Peyer's patch (tissue), 4 donors: ENCODE data around the gene RALGPS2. TPM values are rescaled to one million over a fixed set of nuclear protein-coding genes. Genes with fewer than 3 reads are reported as not detected.

ENCODE experiments used
- DNase-seq, 3 donors: peaks; one replicate each; pipeline ENCODE4 v3.0.0-alpha.2; 2017 to 2019
- H3K27ac ChIP-seq, 4 donors: fragments of 200-600 bp; sonication (generic); one replicate each; pipeline ENCODE4 v1.5.1; 2016 to 2019
- H3K27me3 ChIP-seq, 2 donors: fragments of 200-600 bp; sonication (generic); one replicate each; pipeline ENCODE4 v1.5.1; 2019
- H3K36me3 ChIP-seq, 3 donors: fragments of 200-600 bp; sonication (generic); one replicate each; pipeline ENCODE4 v1.5.1; 2016 to 2019
- H3K4me1 ChIP-seq, 4 donors: fragments of 200-600 bp; sonication (generic); one replicate each; pipeline ENCODE4 v1.5.1; 2016 to 2019
- H3K4me3 ChIP-seq, 4 donors: fragments of 200-600 bp; sonication (generic); 1 replicate in 3 of 4; 2 replicates in 1 of 4; pipeline ENCODE4 v1.5.1; 2016 to 2019; ENCODE audit warnings: mild to moderate bottlenecking in 1 of 4
- H3K9me3 ChIP-seq, 4 donors: fragments of 200-600 bp; sonication (generic); one replicate each; pipeline ENCODE4 v1.5.1; 2016 to 2019; ENCODE audit warnings: mild to moderate bottlenecking in 1 of 4
- CTCF ChIP-seq, 6 experiments: fragments of 450-650 bp in 4 of 6; fragments of 200-600 bp in 2 of 6; sonication (generic) in 1 of 6; IDR thresholded peaks; one replicate each; pipeline ENCODE4 v1.5.1; 2017 to 2019; ENCODE audit warnings: antibody characterized with exemption in 6 of 6, mild to moderate bottlenecking in 3 of 6, moderate library complexity in 1 of 6
- POLR2A ChIP-seq, 2 donors: fragments of 450-650 bp; IDR thresholded peaks; one replicate each; pipeline ENCODE4 v1.5.1; 2017; ENCODE audit warnings: antibody characterized with exemption in 2 of 2, mild to moderate bottlenecking in 2 of 2, moderate library complexity in 2 of 2
- total RNA-seq, 4 donors: library from RNA; depleted of rRNA; stranded (reverse); fragments of >200 nt; gene quantifications; one replicate each; pipeline ENCODE4 v1.1.0, GENCODE V29; 2016

RALGPS2 gene
- total RNA-seq, 4 donors from 2014 or later: 25.8 to 102 (median 40.6) TPM

DNA sequence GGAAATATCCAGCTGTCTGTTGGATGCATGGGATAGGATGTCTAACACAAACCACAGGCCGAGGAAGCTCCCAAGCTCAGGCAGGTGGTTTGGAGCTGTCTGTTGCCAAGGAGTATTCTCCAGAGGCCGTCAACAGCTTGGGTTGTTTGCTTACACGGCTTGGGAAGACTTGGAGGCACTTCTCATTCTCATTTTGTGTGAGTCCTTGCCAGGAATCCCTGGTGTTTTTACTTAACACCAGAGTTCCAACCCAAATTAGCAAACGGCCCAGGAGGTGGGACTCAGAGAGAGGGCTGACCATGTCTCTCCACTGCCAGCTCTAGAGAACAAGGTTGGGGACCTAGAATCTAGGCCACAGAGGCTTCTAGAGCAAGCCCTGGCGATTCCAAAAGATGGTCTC is 228.0 kb downstream of the RALGPS2 start:
- Histone ChIP-seq H3K36me3 (no peaks in the 10 kb centered on the region), H3K4me3 (no peak overlapping the region), H3K9me3 (no peaks in the 10 kb centered on the region), H3K27ac (peak overlapping the region in 2 of 4 donors; percentile 17 to 39), H3K4me1 (no peaks in the 10 kb centered on the region), H3K27me3 (no peaks in the 10 kb centered on the region)
- DNase-seq: no peak
- TF ChIP-seq POLR2A (IDR thresholded peaks at IDR 0.05): no peak
- TF ChIP-seq CTCF (IDR thresholded peaks at IDR 0.05): no peak

DNA sequence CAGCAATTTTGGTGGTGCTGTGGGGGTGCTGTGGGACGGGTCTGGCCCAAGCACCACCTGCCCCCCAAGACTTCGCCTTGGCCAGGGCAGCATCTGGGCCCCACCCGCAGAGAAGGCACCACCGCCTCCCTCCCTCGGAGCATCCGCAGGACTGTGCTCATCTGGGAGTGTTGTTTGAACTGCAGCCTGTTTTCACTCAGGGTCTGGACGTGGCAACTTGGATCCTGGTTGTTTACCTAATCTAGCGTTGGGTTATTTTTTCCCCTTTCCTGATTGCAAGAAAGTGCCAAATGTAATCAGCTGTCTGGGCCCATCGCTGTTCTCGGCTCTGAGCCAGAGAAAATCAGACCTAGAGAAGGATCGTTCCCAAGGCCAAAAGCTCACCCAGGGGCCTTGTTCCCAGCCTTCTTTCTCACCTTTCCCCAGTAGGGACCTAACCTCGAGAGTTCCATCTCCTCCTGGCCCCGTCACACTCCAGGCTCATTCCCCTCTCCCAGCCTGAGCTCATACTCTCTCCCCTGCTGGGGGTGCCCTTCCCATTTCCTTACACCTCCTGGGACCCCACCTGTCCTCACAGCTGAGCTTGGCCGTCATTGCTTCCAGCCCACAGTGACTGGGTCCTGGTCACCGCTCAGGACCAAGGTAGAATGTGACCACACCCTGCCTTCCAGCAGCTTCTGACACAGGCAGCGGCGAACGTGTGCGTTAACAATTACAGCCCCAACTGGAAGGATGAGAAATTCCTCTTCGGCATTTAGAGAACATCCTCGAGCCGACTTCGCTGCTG is 228.7 kb downstream of the RALGPS2 start:
- peak overlapping the region in 2 of 4 donors; percentile 17 to 39 for H3K27ac ChIP-seq
- no peak overlapping the region for H3K4me3 ChIP-seq
- H3K9me3 ChIP-seq: no peaks in the 10 kb centered on the region
- no peaks in the 10 kb centered on the region for H3K36me3 ChIP-seq
- H3K27me3 ChIP-seq: no peaks in the 10 kb centered on the region
- H3K4me1 ChIP-seq: no peaks in the 10 kb centered on the region
- DNase-seq: no peak
- TF ChIP-seq POLR2A (IDR thresholded peaks at IDR 0.05) (no peak), CTCF (IDR thresholded peaks at IDR 0.05) (no peak)

DNA sequence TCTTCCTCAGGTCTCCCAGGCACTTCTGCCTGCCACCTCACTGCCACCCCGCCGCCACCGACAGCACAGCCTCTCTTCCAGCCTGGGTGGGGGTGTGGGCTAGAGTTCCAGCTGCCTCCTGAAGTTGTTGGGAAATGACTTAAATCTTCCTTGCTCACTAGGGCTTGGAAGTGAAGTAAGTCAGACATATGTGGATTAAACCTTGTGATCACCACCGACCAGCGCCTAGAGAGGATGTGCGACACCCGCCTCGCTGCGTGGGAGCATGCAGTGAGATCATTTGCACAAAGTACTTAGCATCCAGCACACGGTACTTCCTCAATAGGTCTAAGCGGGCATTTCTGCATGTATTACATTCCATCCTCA is 229.3 kb downstream of the RALGPS2 start:
- TF ChIP-seq POLR2A (IDR thresholded peaks at IDR 0.05): no peak
- TF ChIP-seq CTCF (IDR thresholded peaks at IDR 0.05): no peak
- no peaks in the 10 kb centered on the region for H3K27me3 ChIP-seq
- H3K9me3 ChIP-seq: no peaks in the 10 kb centered on the region
- no peaks in the 10 kb centered on the region for H3K36me3 ChIP-seq
- no peak for DNase-seq
- no peak overlapping the region for H3K27ac ChIP-seq
- no peak overlapping the region for H3K4me3 ChIP-seq
- H3K4me1 ChIP-seq: no peaks in the 10 kb centered on the region

DNA sequence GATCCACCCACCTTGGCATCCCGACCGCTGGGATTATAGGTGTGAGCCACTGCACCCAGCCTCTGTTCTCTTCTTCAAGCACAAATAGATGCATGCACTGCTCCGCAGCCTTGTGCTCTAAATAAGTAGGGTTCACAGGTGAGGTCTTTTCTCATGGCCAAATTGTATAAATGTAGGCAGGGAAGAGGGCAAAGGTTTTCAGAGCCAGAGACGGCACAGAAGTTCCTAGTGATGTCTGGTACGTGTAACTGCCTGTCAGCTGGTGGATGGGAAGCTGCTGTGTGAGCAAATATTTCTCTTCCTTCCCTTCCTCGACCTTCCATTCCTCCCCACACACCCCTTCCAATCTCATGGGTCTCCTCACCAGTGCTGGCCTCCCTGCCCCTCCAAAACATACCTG is 229.9 kb downstream of the RALGPS2 start:
- Histone ChIP-seq H3K36me3 (no peaks in the 10 kb centered on the region), H3K27ac (no peak overlapping the region), H3K27me3 (no peaks in the 10 kb centered on the region), H3K9me3 (no peaks in the 10 kb centered on the region), H3K4me1 (no peaks in the 10 kb centered on the region), H3K4me3 (no peak overlapping the region)
- DNase-seq: no peak
- TF ChIP-seq CTCF (IDR thresholded peaks at IDR 0.05) (no peak), POLR2A (IDR thresholded peaks at IDR 0.05) (no peak)

- Histone ChIP-seq H3K4me1 (no peaks in the 10 kb centered on the region), H3K36me3 (no peaks in the 10 kb centered on the region), H3K27me3 (no peaks in the 10 kb centered on the region), H3K27ac (no peak overlapping the region), H3K4me3 (no peak overlapping the region), H3K9me3 (no peaks in the 10 kb centered on the region)
- DNase-seq: no peak
- TF ChIP-seq POLR2A (IDR thresholded peaks at IDR 0.05) (no peak), CTCF (IDR thresholded peaks at IDR 0.05) (no peak)
Observed at GRCh38 chr1:178955391-178955954, 230.4 kb downstream of the RALGPS2 start.
